Keratinocyte (primary cell): ENCODE results near the gene ENGASE. TPM values are rescaled to one million over a fixed set of nuclear protein-coding genes. Genes with fewer than 3 reads are reported as not detected.

Experiments
- DNase-seq: peaks from one replicate; pipeline ENCODE4 v3.0.0-alpha.2; 2011; ENCODE audit warnings: low read depth, missing footprints, low spot score
- FAIRE-seq: peaks from 2 replicates; lab custom pipeline; 2011; peaks lifted over from hg19 to GRCh38; lab: Jason Lieb, UNC
- H2AFZ ChIP-seq: 2 replicates; pipeline ENCODE4 v1.6.0; 2012; ENCODE audit warnings: low read length, control low read depth, inconsistent platforms; ENCODE audit not compliant: control insufficient read depth
- H3K27ac ChIP-seq: 2 replicates; pipeline ENCODE4 v1.5.1; 2011; ENCODE audit warnings: low read length; ENCODE audit not compliant: control insufficient read depth, insufficient read depth
- H3K27me3 ChIP-seq: 3 replicates; pipeline ENCODE4 v1.6.0; 2011; ENCODE audit warnings: low read length; ENCODE audit not compliant: control insufficient read depth, insufficient read depth; ENCODE audit errors: extremely low read depth
- H3K36me3 ChIP-seq, 2 experiments: 2 replicates in 1 of 2; 3 replicates in 1 of 2; pipeline ENCODE4 v1.5.1; 2011; ENCODE audit warnings: low read length in 2 of 2, mild to moderate bottlenecking in 1 of 2; ENCODE audit not compliant: control insufficient read depth in 2 of 2, insufficient read depth in 2 of 2; ENCODE audit errors: extremely low read depth in 1 of 2
- H3K4me1 ChIP-seq: 3 replicates; pipeline ENCODE4 v1.5.1; 2011; ENCODE audit warnings: low read length; ENCODE audit not compliant: control insufficient read depth, insufficient read depth; ENCODE audit errors: extremely low read depth
- H3K4me2 ChIP-seq: 3 replicates; pipeline ENCODE4 v1.6.0; 2011; ENCODE audit warnings: low read depth, low read length; ENCODE audit not compliant: control insufficient read depth, insufficient read depth; ENCODE audit errors: extremely low read depth
- H3K4me3 ChIP-seq, 3 experiments: fragments of 200-600 bp in 1 of 3; sonication (generic) in 1 of 3; 2 replicates in 2 of 3; 3 replicates in 1 of 3; pipeline ENCODE4 v1.5.1; 2011 to 2016; ENCODE audit warnings: low read length in 3 of 3, mild to moderate bottlenecking in 3 of 3, control low read depth in 2 of 3, inconsistent platforms in 1 of 3, low read depth in 1 of 3, mixed read lengths in 1 of 3, mixed run types in 1 of 3, moderate library complexity in 1 of 3; ENCODE audit not compliant: control insufficient read depth in 2 of 3, insufficient read depth in 2 of 3; ENCODE audit errors: extremely low read depth in 1 of 3
- H3K79me2 ChIP-seq: 2 replicates; pipeline ENCODE4 v1.6.0; 2012; ENCODE audit warnings: low read length; ENCODE audit not compliant: control insufficient read depth, insufficient read depth
- H3K9ac ChIP-seq: 3 replicates; pipeline ENCODE4 v1.6.0; 2011; ENCODE audit warnings: low read length; ENCODE audit not compliant: control insufficient read depth, insufficient read depth; ENCODE audit errors: extremely low read depth
- H3K9me1 ChIP-seq: 3 replicates; pipeline ENCODE4 v1.6.0; 2011; ENCODE audit warnings: low read length; ENCODE audit not compliant: control insufficient read depth, insufficient read depth; ENCODE audit errors: extremely low read depth
- H3K9me3 ChIP-seq: 2 replicates; pipeline ENCODE4 v1.5.1; 2012; ENCODE audit warnings: low read depth, low read length; ENCODE audit not compliant: control insufficient read depth
- H4K20me1 ChIP-seq: 3 replicates; pipeline ENCODE4 v1.6.0; 2011; ENCODE audit warnings: low read length; ENCODE audit not compliant: control insufficient read depth, insufficient read depth; ENCODE audit errors: extremely low read depth
- EZH2 ChIP-seq: IDR thresholded peaks from one replicate; pipeline ENCODE4 v1.6.1; 2012; ENCODE audit warnings: inconsistent platforms, mild to moderate bottlenecking, low read length, moderate library complexity
- dilution Hi-C: fragments of 300-500 bp; cut with MboI; formaldehyde crosslinking; loops from one replicate; pipeline ENCODE4 v1.7.0; 2020; ENCODE audit warnings: low sequenced_read_pairs; ENCODE audit not compliant: extremely low pct_ligation_motif_present
- polyA plus RNA-seq, 5 experiments: library from polyadenylated mRNA; depleted of rRNA in 3 of 5; stranded (reverse) in 3 of 5; stranded (forward) in 1 of 5; unstranded in 1 of 5; fragments of >200 nt; gene quantifications; 1 replicate in 1 of 5; 2 replicates in 3 of 5; 3 replicates in 1 of 5; pipeline versions ENCODE4 v1.2.1 to v1.2.3, GENCODE V29; 2011 to 2012; ENCODE audit warnings: missing spikeins in 2 of 5, low read depth in 1 of 5, low replicate concordance in 1 of 5
- TF ChIP-seq, protein P1 (sequence below), 3 experiments: IDR thresholded peaks in 1 of 3; conservative IDR thresholded peaks in 1 of 3; optimal IDR thresholded peaks in 1 of 3; 2 replicates in 2 of 3; 3 replicates in 1 of 3; pipeline versions ENCODE3 to v1.5.1; 2011; ENCODE audit warnings: low read length in 3 of 3, mild to moderate bottlenecking in 3 of 3, moderate library complexity in 2 of 3, control low read depth in 1 of 3, inconsistent platforms in 1 of 3; ENCODE audit not compliant: insufficient read depth in 2 of 3; ENCODE audit errors: extremely low read depth in 1 of 3

Gene ENGASE
- polyA plus RNA-seq, 1 donor (not counting 4 experiments of a cell fraction or from before 2014, with no cell fraction given): 6.6 TPM

GRCh38 chr17:79045001-79045729 lies 29.5 kb upstream of the ENGASE start:
- dilution Hi-C loops: loop anchor here (25.0 kb wide), 1 partner anchor 342 kb away; no protein-coding TSS in a partner anchor
- H3K27ac ChIP-seq: no peak overlapping the region

DNA sequence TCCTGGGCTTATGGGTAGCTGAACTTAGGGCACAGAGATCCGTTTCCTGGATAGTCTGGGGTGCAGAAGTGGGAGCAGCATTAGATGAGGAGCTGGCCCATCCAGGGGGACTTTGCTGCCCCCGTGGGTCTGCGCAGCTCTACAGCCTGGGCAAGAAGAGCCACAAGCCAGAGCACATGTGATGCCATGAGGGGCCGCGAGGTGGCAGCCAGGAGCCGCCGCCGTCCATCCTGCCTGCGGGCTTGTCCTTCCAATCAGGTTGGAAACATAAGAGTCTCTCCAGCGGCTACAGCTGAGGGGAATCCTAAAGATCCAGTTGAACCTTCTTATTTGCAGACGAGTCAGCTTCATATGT lies 28.8 kb upstream of the ENGASE start:
- H3K4me3 ChIP-seq: no peak overlapping the region
- H3K27ac ChIP-seq: no peak overlapping the region
- peaks cover 4% of the 10 kb centered on the region for H3K27me3 ChIP-seq
- no peak overlapping the region for H3K4me2 ChIP-seq
- H2AFZ ChIP-seq: no peak overlapping the region
- DNase-seq (no peak), FAIRE-seq (peak; percentile 70)
- no peaks in the 10 kb centered on the region for H3K36me3 ChIP-seq
- H3K9ac ChIP-seq: no peak overlapping the region
- H3K79me2 ChIP-seq: no peaks in the 10 kb centered on the region
- no peaks in the 10 kb centered on the region for H3K9me1 ChIP-seq
- H3K9me3 ChIP-seq: no peaks in the 10 kb centered on the region
- H4K20me1 ChIP-seq: no peaks in the 10 kb centered on the region
- TF ChIP-seq, protein P1, sequence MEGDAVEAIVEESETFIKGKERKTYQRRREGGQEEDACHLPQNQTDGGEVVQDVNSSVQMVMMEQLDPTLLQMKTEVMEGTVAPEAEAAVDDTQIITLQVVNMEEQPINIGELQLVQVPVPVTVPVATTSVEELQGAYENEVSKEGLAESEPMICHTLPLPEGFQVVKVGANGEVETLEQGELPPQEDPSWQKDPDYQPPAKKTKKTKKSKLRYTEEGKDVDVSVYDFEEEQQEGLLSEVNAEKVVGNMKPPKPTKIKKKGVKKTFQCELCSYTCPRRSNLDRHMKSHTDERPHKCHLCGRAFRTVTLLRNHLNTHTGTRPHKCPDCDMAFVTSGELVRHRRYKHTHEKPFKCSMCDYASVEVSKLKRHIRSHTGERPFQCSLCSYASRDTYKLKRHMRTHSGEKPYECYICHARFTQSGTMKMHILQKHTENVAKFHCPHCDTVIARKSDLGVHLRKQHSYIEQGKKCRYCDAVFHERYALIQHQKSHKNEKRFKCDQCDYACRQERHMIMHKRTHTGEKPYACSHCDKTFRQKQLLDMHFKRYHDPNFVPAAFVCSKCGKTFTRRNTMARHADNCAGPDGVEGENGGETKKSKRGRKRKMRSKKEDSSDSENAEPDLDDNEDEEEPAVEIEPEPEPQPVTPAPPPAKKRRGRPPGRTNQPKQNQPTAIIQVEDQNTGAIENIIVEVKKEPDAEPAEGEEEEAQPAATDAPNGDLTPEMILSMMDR (optimal IDR thresholded peaks at IDR 0.05 in 1 of 3, IDR thresholded peaks at IDR 0.05 in 1 of 3, conservative IDR thresholded peaks at IDR 0.05 in 1 of 3; ENCODE audit: extremely low read depth in 1 of 3, insufficient read depth in 2 of 3, low read length in 3 of 3): peak; percentile 89 to 96 (median 94)
- no peak for TF ChIP-seq EZH2
- dilution Hi-C loops: loop anchor here (25.0 kb wide), 1 partner anchor 341 kb away; no protein-coding TSS in a partner anchor
- peaks cover 10% of the 10 kb centered on the region for H3K4me1 ChIP-seq

More at GRCh38 chr17:79045001-79045729, 29.5 kb upstream of the ENGASE start:
- Histone ChIP-seq H4K20me1 (no peaks in the 10 kb centered on the region), H3K9ac (no peak overlapping the region), H3K9me1 (no peaks in the 10 kb centered on the region), H3K79me2 (no peaks in the 10 kb centered on the region), H3K27me3 (peaks cover 4% of the 10 kb centered on the region), H2AFZ (no peak overlapping the region), H3K4me2 (no peak overlapping the region), H3K9me3 (no peaks in the 10 kb centered on the region), H3K36me3 (no peaks in the 10 kb centered on the region), H3K4me1 (peaks cover 10% of the 10 kb centered on the region), H3K4me3 (no peak overlapping the region)
- no peak for DNase-seq
- no peak for TF ChIP-seq EZH2
- TF ChIP-seq, protein P1 (optimal IDR thresholded peaks at IDR 0.05 in 1 of 3, IDR thresholded peaks at IDR 0.05 in 1 of 3, conservative IDR thresholded peaks at IDR 0.05 in 1 of 3; ENCODE audit: extremely low read depth in 1 of 3, insufficient read depth in 2 of 3, low read length in 3 of 3): peak in 1 of 3 experiments; percentile 24
- FAIRE-seq: no peak
